ENCODE measurements around the gene SMG6. TPM values are rescaled to one million over a fixed set of nuclear protein-coding genes. Genes with fewer than 3 reads are reported as not detected.

SMG6 gene
- total and polyA plus RNA-seq, 2 donors (not counting 3 experiments of a cell fraction or from before 2014, with no cell fraction given), result 40.1 to 42.2 TPM

GRCh38 chr17:2081564-2081963, 222.0 kb downstream of the SMG6 start:
- Histone ChIP-seq H3K9me1 (replicated peaks; ENCODE audit: control insufficient read depth, extremely low read depth, insufficient read depth, low read length) (no peaks in the 10 kb centered on the region), H3K79me2 (ENCODE audit: control insufficient read depth, insufficient read depth, low read length) (no peaks in the 10 kb centered on the region), H3K27me3 (ENCODE audit: control insufficient read depth in 2 of 2, insufficient read depth in 2 of 2, low read length in 2 of 2) (no peaks in the 10 kb centered on the region), H3K36me3 (ENCODE audit: control insufficient read depth in 2 of 2, extremely low read depth in 1 of 2, insufficient read depth in 2 of 2, low read length in 2 of 2) (peaks cover 3 to 18% of the 10 kb centered on the region in 2 experiments), H3K4me2 (ENCODE audit: insufficient read depth, low read length) (no peak overlapping the region), H3K4me3 (replicated peaks in 1 of 3; ENCODE audit: insufficient read depth in 1 of 3, low read depth in 1 of 3, low read length in 3 of 3) (no peak overlapping the region), H3K27ac (ENCODE audit: insufficient read depth, low read depth, low read length) (no peak overlapping the region), H2AFZ (ENCODE audit: low read depth, low read length) (no peak overlapping the region), H3K4me1 (ENCODE audit: control insufficient read depth, extremely low read depth, insufficient read depth, low read length) (peaks cover 28% of the 10 kb centered on the region), H4K20me1 (replicated peaks; ENCODE audit: control insufficient read depth, extremely low read depth, insufficient read depth, low read length) (no peaks in the 10 kb centered on the region), H3K9ac (replicated peaks; ENCODE audit: extremely low read depth, insufficient read depth, low read length) (no peak overlapping the region), H3K9me3 (replicated peaks; ENCODE audit: control insufficient read depth, insufficient read depth, low read length) (no peaks in the 10 kb centered on the region)
- FAIRE-seq, result no peak
- dilution Hi-C loops (cut with MboI; ENCODE audit: extremely low pct_ligation_motif_present, low sequenced_read_pairs) (no loop called here), intact Hi-C loops (cut with micrococcal nuclease) (no loop called here)
- POLR2A ChIA-PET, result no interaction called here
- no peak for DNase-seq (ENCODE audit: low read depth, low spot score)
- CTCF ChIA-PET, result interaction anchor here (1.1 to 2.3 kb wide), 3 partner anchors 10 to 163 kb away, joined by 7 to 14 read pairs (median 7); no protein-coding TSS in a partner anchor
- TF ChIP-seq EZH2 (IDR thresholded peaks at IDR 0.05; ENCODE audit: borderline replicate concordance, low read depth, low read length, severe bottlenecking) (no peak), CTCF (IDR thresholded peaks at IDR 0.05; ENCODE audit: extremely low read depth in 1 of 2, insufficient read depth in 1 of 2, low read depth in 1 of 2, low read length in 2 of 2) (no peak), POLR2AphosphoS5 (IDR thresholded peaks at IDR 0.05; ENCODE audit: insufficient read depth, low read depth, low read length) (no peak), POLR2A (IDR thresholded peaks at IDR 0.05; ENCODE audit: low read depth, low read length) (no peak), MAX (IDR thresholded peaks at IDR 0.05; ENCODE audit: insufficient read depth, insufficient read length) (no peak), FOS (IDR thresholded peaks at IDR 0.05; ENCODE audit: borderline replicate concordance, insufficient read depth, low read length) (no peak), JUN (IDR thresholded peaks at IDR 0.05; ENCODE audit: borderline replicate concordance, insufficient read depth, insufficient read length, low read depth) (no peak), GATA2 (IDR thresholded peaks at IDR 0.05; ENCODE audit: insufficient read depth, insufficient read length, low read depth, low read length) (no peak), MYC (IDR thresholded peaks at IDR 0.05; ENCODE audit: low read depth, low read length) (no peak)
- BruUV-seq (replicated peaks), result no TSS peak
